ENCODE results near the gene TENM4.

The TENM4 gene

GRCh38 chr11:78922859-78923625 lies 517.8 kb downstream of the TENM4 start:
- no peak overlapping the region for H3K4me3 ChIP-seq
- no peaks in the 10 kb centered on the region for H3K27me3 ChIP-seq (ENCODE audit: low read depth)
- in situ Hi-C loops (cut with MboI; ENCODE audit: low sequenced_read_pairs), result no loop called here
- no peaks in the 10 kb centered on the region for H3K9me3 ChIP-seq
- no peaks in the 10 kb centered on the region for H3K36me3 ChIP-seq (replicated peaks)
- H3K4me1 ChIP-seq, result peaks cover 4% of the 10 kb centered on the region
- no peak for DNase-seq (ENCODE audit: low spot score in 2 of 2)

- Histone ChIP-seq H3K27me3 (ENCODE audit: low read depth) (no peaks in the 10 kb centered on the region), H3K9me3 (no peaks in the 10 kb centered on the region), H3K36me3 (replicated peaks) (no peaks in the 10 kb centered on the region), H3K4me3 (no peak overlapping the region), H3K4me1 (no peaks in the 10 kb centered on the region)
- DNase-seq (ENCODE audit: low spot score in 2 of 2), result no peak
- in situ Hi-C loops (cut with MboI; ENCODE audit: low sequenced_read_pairs), result no loop called here
These were observed 519.3 kb downstream of the TENM4 start for GRCh38 chr11:78921509-78921908.

GRCh38 chr11:78920329-78920728 lies 520.5 kb downstream of the TENM4 start:
- H3K4me1 ChIP-seq, result no peaks in the 10 kb centered on the region
- no peaks in the 10 kb centered on the region for H3K36me3 ChIP-seq (replicated peaks)
- in situ Hi-C loops (cut with MboI; ENCODE audit: low sequenced_read_pairs), result no loop called here
- no peak for DNase-seq (ENCODE audit: low spot score in 2 of 2)
- no peak overlapping the region for H3K4me3 ChIP-seq
- H3K9me3 ChIP-seq, result no peaks in the 10 kb centered on the region
- H3K27me3 ChIP-seq (ENCODE audit: low read depth), result no peaks in the 10 kb centered on the region

DNA sequence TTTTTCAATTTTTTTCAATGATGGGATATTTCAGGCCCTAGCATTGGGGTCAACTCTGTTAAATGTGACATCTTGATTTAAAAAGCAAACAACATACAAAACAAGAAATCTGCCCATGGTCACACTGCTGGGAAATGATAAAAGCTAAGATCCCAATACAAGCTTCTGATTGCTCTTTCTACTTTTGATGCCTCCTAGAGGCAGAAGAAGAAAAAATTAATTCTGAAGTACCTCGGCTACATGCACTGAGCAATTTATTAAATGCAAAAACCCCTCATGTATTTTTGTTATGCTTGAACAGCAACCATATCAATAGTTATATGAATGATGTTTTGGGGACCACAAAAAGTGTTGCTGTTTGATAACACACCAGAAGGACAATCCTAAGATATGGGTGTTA lies 524.1 kb downstream of the TENM4 start:
- Histone ChIP-seq H3K4me1 (no peaks in the 10 kb centered on the region), H3K36me3 (replicated peaks) (no peaks in the 10 kb centered on the region), H3K27me3 (ENCODE audit: low read depth) (no peaks in the 10 kb centered on the region), H3K9me3 (no peaks in the 10 kb centered on the region), H3K4me3 (no peak overlapping the region)
- in situ Hi-C loops (cut with MboI; ENCODE audit: low sequenced_read_pairs), result no loop called here
- no peak for DNase-seq (ENCODE audit: low spot score in 2 of 2)

DNA sequence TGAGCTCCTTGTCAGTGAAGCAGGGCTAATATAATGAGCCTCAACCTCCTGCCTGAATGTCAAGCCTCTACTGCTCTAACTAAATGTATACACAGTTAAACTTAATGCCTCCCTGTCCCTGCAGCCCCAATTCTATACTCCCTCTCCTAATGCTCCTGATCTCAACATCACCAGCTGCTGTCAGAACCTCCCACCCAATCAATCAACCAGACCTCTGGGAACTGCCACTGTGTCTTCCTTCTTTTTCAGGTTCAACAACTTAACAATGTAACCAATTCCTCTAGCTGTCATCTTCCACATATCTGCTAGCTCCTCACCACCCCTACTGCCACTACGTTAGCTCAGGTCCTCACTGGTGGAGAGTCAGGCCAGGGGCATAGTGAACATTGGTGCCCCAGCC lies 526.3 kb downstream of the TENM4 start:
- Histone ChIP-seq H3K36me3 (replicated peaks) (no peaks in the 10 kb centered on the region), H3K27me3 (ENCODE audit: low read depth) (no peaks in the 10 kb centered on the region), H3K4me1 (no peaks in the 10 kb centered on the region), H3K9me3 (no peaks in the 10 kb centered on the region), H3K4me3 (no peak overlapping the region)
- in situ Hi-C loops (cut with MboI; ENCODE audit: low sequenced_read_pairs), result no loop called here
- DNase-seq (ENCODE audit: low spot score in 2 of 2), result no peak

GRCh38 chr11:78912778-78913177 lies 528.1 kb downstream of the TENM4 start:
- H3K4me3 ChIP-seq, result no peak overlapping the region
- in situ Hi-C loops (cut with MboI; ENCODE audit: low sequenced_read_pairs), result no loop called here
- no peak for DNase-seq (ENCODE audit: low spot score in 2 of 2)
- no peaks in the 10 kb centered on the region for H3K4me1 ChIP-seq
- H3K36me3 ChIP-seq (replicated peaks), result no peaks in the 10 kb centered on the region
- H3K27me3 ChIP-seq (ENCODE audit: low read depth), result no peaks in the 10 kb centered on the region
- no peaks in the 10 kb centered on the region for H3K9me3 ChIP-seq

DNA sequence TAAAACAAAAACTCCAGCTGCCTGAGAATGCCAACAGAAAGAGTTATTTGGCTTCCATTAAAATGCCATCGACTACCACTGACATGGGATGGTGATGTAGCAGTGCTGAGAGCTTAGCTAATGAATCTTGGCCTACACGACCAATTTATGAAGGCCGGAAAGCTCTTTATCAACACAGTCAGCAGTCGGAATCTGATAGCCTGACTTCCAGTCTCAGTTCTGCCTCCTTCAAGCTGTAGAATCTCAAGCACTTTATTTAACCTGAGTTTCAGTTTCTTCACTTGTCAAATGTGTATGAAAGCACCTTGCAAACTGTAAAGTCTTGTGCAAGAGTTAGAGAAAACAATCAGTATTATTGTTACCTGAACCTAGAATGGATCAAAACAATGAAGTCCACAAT lies 530.5 kb downstream of the TENM4 start:
- H3K4me1 ChIP-seq, result no peaks in the 10 kb centered on the region
- H3K36me3 ChIP-seq (replicated peaks), result no peaks in the 10 kb centered on the region
- H3K4me3 ChIP-seq, result no peak overlapping the region
- H3K27me3 ChIP-seq (ENCODE audit: low read depth), result no peaks in the 10 kb centered on the region
- no peaks in the 10 kb centered on the region for H3K9me3 ChIP-seq
- no peak for DNase-seq (ENCODE audit: low spot score in 2 of 2)
- in situ Hi-C loops (cut with MboI; ENCODE audit: low sequenced_read_pairs), result no loop called here

DNA sequence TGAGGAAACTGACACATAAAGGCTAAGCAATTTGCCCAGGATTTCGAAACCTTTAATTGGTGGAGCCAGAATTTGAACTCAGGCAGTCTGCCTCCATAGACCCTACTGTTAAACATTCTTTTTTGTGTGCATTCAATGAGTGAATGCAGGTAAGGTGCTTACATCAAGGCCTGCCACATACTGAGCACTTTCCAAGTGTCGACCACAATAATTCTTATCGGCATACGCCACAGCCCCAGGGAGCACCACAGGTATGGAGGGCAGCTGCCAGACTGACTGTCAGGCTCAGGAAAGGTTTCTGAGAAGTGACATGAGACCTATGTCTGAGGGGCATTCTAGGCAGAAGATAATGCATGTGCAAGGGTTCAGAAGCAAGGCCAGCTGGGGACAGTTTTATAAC lies 531.4 kb downstream of the TENM4 start:
- Histone ChIP-seq H3K4me1 (no peaks in the 10 kb centered on the region), H3K4me3 (no peak overlapping the region), H3K36me3 (replicated peaks) (no peaks in the 10 kb centered on the region), H3K9me3 (no peaks in the 10 kb centered on the region), H3K27me3 (ENCODE audit: low read depth) (no peaks in the 10 kb centered on the region)
- no peak for DNase-seq (ENCODE audit: low spot score in 2 of 2)
- in situ Hi-C loops (cut with MboI; ENCODE audit: low sequenced_read_pairs), result no loop called here

DNA sequence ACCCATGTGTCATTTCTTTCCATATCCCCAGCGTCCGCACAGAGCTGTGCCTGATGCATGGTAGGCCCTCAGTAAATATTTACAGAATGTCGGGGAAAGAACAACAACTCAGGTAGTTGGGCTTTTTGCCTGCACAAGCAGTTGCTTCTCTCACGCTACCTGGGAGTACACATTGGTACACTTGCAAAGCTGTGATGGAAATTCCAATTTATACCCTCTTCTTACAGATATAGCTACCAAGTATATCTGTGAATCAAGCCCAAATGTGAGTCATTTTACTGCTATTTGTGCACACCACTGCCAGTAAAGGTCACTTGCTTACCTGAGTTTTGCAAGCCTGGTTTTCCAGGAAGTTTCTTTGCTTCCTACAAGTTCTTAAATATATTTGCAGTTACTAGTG lies 533.2 kb downstream of the TENM4 start:
- in situ Hi-C loops (cut with MboI; ENCODE audit: low sequenced_read_pairs), result no loop called here
- H3K27me3 ChIP-seq (ENCODE audit: low read depth), result no peaks in the 10 kb centered on the region
- no peak for DNase-seq (ENCODE audit: low spot score in 2 of 2)
- no peaks in the 10 kb centered on the region for H3K4me1 ChIP-seq
- H3K36me3 ChIP-seq (replicated peaks), result no peaks in the 10 kb centered on the region
- H3K4me3 ChIP-seq, result no peak overlapping the region
- no peaks in the 10 kb centered on the region for H3K9me3 ChIP-seq

GRCh38 chr11:78906566-78906965 lies 534.3 kb downstream of the TENM4 start:
- no peaks in the 10 kb centered on the region for H3K27me3 ChIP-seq (ENCODE audit: low read depth)
- in situ Hi-C loops (cut with MboI; ENCODE audit: low sequenced_read_pairs), result no loop called here
- H3K36me3 ChIP-seq (replicated peaks), result no peaks in the 10 kb centered on the region
- H3K4me1 ChIP-seq, result no peaks in the 10 kb centered on the region
- H3K9me3 ChIP-seq, result no peaks in the 10 kb centered on the region
- no peak for DNase-seq (ENCODE audit: low spot score in 2 of 2)
- H3K4me3 ChIP-seq, result no peak overlapping the region

DNA sequence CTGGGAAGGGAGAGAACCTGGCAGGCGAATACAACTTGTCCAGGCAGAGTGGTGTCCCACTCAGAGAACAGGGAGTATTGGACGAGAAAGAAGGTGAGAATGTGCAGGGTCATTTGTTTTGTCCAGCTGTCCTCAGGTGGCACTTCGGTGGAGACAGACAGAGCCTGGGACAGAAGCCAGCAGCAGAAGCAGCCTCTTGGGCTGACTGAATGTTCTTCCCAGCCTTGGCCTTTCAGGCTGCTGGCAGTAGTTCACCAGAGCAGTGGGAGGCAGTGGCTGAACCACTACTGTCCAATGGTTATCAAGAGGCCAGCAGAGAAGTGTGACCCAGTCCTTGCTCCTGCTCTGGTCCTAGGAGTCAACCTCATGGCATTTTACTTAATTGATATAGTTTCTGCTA lies 535.1 kb downstream of the TENM4 start:
- Histone ChIP-seq H3K4me1 (no peaks in the 10 kb centered on the region), H3K4me3 (no peak overlapping the region), H3K36me3 (replicated peaks) (no peaks in the 10 kb centered on the region), H3K9me3 (no peaks in the 10 kb centered on the region), H3K27me3 (ENCODE audit: low read depth) (no peaks in the 10 kb centered on the region)
- in situ Hi-C loops (cut with MboI; ENCODE audit: low sequenced_read_pairs), result no loop called here
- no peak for DNase-seq (ENCODE audit: low spot score in 2 of 2)

DNA sequence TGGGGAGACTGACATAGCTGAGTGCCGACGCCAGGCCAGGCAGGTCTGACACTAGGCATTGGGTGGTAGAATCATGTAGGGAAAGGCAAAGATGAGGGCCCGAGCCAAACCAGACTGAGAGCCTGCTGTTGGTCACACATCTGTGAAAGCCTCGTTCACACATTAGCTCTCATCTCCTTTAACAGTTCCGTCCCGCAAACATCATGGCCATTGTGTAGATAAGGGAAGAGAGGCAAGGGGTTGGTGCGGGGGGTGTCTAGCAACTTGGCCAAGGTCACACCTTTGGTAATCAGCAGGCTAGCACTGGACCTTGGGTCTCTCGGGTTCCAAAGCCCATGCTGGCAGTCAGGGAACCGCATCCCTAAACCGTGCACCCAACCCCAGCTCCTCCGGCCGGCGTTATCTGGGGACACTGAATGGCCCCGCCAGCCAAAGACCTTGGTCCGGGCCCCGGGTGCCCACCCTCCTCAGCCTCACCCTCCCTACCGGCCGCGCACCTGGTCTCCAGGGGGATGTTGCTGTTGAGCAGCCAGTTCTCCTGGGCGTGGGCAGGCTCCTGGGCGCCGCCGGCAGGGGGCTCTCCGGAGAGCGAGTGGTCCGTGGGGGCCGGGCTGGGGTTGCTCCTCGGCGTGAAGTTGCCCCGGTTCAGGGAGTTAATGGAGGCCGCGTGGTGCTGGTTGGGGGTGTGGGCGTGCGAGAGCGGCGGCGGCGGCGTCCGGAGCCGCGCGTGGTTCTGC lies 537.9 kb downstream of the TENM4 start:
- no peak overlapping the region for H3K4me3 ChIP-seq
- in situ Hi-C loops (cut with MboI; ENCODE audit: low sequenced_read_pairs), result no loop called here
- no peaks in the 10 kb centered on the region for H3K27me3 ChIP-seq (ENCODE audit: low read depth)
- no peak for DNase-seq (ENCODE audit: low spot score in 2 of 2)
- H3K4me1 ChIP-seq, result no peaks in the 10 kb centered on the region
- H3K9me3 ChIP-seq, result no peaks in the 10 kb centered on the region
- no peaks in the 10 kb centered on the region for H3K36me3 ChIP-seq (replicated peaks)

DNA sequence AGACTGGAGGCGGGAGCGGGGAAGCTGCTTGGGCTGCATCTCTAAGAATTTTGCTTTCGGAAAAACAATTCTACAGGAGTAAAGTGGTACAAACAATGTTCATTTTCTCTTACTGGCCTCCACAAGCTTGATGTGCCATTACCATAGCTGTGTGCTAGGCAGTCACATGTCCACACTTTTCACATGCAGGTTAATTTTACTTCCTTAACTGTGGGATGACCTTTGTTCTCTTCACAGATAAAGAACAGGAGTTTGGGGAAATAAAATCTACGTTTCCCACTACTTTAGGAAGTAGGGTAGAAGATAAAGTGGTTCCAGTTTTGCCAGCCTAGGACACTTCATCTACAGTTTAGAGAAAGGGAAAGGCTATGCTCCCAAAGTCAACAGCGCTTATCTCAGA lies 539.0 kb downstream of the TENM4 start:
- in situ Hi-C loops (cut with MboI; ENCODE audit: low sequenced_read_pairs), result no loop called here
- H3K4me1 ChIP-seq, result no peaks in the 10 kb centered on the region
- H3K4me3 ChIP-seq, result no peak overlapping the region
- H3K27me3 ChIP-seq (ENCODE audit: low read depth), result no peaks in the 10 kb centered on the region
- no peak for DNase-seq (ENCODE audit: low spot score in 2 of 2)
- H3K36me3 ChIP-seq (replicated peaks), result no peaks in the 10 kb centered on the region
- H3K9me3 ChIP-seq, result no peaks in the 10 kb centered on the region

GRCh38 chr11:78898266-78898775 lies 542.5 kb downstream of the TENM4 start:
- Histone ChIP-seq H3K9me3 (no peaks in the 10 kb centered on the region), H3K4me1 (no peaks in the 10 kb centered on the region), H3K36me3 (replicated peaks) (no peaks in the 10 kb centered on the region), H3K4me3 (no peak overlapping the region), H3K27me3 (ENCODE audit: low read depth) (no peaks in the 10 kb centered on the region)
- no peak for DNase-seq (ENCODE audit: low spot score in 2 of 2)
- in situ Hi-C loops (cut with MboI; ENCODE audit: low sequenced_read_pairs), result no loop called here

Measured in HAP-1 (cell line).